ENCODE data around the gene PNPLA7.

DNA sequence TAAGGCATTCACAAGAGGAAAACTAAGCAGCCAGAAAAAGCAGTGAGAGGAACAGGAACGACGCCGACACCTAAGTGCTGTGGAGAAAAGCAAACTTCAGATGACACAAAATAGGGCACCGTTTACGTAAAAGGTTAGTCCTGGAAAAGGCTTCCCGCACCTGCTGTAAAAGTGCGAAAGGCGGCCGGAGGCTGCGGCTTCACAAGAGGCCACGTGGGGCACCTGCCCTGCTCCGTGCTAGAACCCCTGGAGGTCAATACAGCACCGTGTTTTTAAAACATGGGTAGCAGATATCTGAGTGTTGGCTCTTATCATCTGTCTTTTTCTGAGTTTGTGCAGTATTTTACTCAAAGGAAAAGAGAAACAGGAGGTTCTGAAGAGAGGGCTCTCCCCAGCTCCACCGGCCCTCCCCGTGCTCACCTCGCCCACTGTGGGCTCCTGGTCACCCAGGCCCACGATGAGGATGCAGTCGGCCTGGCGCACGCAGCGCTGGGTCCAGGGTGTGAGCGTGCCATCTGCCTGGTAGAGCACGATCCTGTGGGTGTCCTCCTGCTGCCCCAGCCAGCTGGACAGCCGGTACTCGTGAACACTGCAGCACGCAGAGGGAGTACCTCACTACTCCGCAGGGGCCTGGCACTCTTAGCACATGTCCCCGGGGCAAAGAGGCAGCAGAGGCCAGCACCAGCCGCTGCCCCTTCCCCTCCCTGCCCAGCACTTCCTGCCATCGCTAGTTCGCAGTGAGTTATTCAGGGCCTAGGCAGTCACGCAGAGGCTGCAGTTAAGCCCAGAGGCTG, 70.1 kb downstream of the PNPLA7 start:
- TF ChIP-seq, protein P1, sequence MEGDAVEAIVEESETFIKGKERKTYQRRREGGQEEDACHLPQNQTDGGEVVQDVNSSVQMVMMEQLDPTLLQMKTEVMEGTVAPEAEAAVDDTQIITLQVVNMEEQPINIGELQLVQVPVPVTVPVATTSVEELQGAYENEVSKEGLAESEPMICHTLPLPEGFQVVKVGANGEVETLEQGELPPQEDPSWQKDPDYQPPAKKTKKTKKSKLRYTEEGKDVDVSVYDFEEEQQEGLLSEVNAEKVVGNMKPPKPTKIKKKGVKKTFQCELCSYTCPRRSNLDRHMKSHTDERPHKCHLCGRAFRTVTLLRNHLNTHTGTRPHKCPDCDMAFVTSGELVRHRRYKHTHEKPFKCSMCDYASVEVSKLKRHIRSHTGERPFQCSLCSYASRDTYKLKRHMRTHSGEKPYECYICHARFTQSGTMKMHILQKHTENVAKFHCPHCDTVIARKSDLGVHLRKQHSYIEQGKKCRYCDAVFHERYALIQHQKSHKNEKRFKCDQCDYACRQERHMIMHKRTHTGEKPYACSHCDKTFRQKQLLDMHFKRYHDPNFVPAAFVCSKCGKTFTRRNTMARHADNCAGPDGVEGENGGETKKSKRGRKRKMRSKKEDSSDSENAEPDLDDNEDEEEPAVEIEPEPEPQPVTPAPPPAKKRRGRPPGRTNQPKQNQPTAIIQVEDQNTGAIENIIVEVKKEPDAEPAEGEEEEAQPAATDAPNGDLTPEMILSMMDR (IDR thresholded peaks at IDR 0.05) = no peak
- TF ChIP-seq POLR2A (IDR thresholded peaks at IDR 0.05) = no peak
- TF ChIP-seq POLR2AphosphoS5 (IDR thresholded peaks at IDR 0.05) = no peak

Data from transverse colon (tissue), 4 donors.